Measurements from ENCODE around the gene PLAGL2.
"Not testable (repeated sequence)": the region's sequence is repeated elsewhere in the genome, so short reads cannot be mapped to it uniquely, and the experiment has no call there.

Gene PLAGL2

DNA sequence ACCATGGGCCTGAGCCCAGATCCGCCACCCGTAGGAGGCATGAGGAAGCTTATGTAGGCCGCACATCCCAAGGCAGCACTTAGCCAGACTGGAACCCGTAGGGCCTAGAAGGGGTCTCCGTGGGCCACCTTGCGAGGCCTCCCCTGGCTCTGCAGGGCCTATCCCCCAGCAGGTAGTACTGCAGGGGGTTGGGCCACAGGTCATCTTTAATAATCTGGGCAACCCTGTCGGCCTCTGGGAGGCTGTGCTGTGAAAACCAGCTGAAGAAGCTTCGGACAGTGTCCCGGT lies 18.5 kb downstream of the PLAGL2 start:
- H3K4me1 ChIP-seq (ENCODE audit: insufficient read depth, low read length), result peaks cover 20% of the 10 kb centered on the region
- peak overlapping the region in 1 of 2 donors; percentile 79 for H3K4me3 ChIP-seq (ENCODE audit: low read depth in 1 of 2, low read length in 2 of 2)
- H3K9me3 ChIP-seq (ENCODE audit: low read length), result no peaks in the 10 kb centered on the region
- H3K9ac ChIP-seq (ENCODE audit: low read length), result no peak overlapping the region
- no peaks in the 10 kb centered on the region for H3K36me3 ChIP-seq (ENCODE audit: insufficient read depth, low read length)
- peak overlapping the region; percentile 61 for H3K27ac ChIP-seq (ENCODE audit: low read depth, low read length)
- no peaks in the 10 kb centered on the region for H3K27me3 ChIP-seq (ENCODE audit: control insufficient read depth in 1 of 2, insufficient read depth in 2 of 2, low read length in 2 of 2)

DNA sequence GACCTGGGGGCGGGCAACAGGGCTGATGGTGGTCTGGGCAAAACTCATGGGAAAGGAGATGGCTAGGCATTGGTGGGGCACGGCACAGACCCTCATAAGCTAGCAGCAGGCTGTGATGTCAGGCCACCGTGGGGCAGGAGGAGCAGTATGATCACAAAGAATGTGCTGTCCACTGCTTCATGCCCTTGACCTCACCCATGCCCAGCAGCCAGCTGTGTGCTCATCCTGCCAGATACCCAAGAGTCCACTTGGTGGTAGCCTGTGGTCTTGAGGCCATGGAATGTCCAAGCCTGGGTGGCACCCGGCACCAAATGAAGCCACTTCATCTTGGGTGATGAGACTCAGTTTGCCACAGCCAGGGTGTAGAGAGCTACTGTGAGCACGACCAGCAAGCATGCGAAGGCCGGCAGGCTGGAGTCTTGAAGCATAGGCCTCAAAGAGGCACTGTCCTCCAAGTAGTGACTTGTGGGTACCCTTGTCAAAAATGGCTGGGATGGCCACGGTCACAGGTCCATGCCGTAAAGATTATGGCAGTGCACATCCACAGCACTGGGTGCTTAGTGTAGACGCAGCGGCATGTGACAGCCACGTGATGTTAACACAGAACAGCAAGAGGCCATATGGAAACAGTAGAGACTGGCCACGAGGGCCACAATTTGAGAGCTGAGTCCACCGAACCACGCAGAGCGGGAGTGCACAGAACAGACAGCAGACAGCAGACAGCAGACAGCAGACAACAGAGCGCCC lies 19.0 kb downstream of the PLAGL2 start:
- no peaks in the 10 kb centered on the region for H3K27me3 ChIP-seq (ENCODE audit: control insufficient read depth in 1 of 2, insufficient read depth in 2 of 2, low read length in 2 of 2)
- peaks cover 20% of the 10 kb centered on the region for H3K4me1 ChIP-seq (ENCODE audit: insufficient read depth, low read length)
- H3K4me3 ChIP-seq (ENCODE audit: low read depth in 1 of 2, low read length in 2 of 2), result peak overlapping the region; percentile 2 to 79
- H3K9me3 ChIP-seq (ENCODE audit: low read length), result no peaks in the 10 kb centered on the region
- H3K27ac ChIP-seq (ENCODE audit: low read depth, low read length), result peak overlapping the region; percentile 61
- no peaks in the 10 kb centered on the region for H3K36me3 ChIP-seq (ENCODE audit: insufficient read depth, low read length)
- no peak overlapping the region for H3K9ac ChIP-seq (ENCODE audit: low read length)

DNA sequence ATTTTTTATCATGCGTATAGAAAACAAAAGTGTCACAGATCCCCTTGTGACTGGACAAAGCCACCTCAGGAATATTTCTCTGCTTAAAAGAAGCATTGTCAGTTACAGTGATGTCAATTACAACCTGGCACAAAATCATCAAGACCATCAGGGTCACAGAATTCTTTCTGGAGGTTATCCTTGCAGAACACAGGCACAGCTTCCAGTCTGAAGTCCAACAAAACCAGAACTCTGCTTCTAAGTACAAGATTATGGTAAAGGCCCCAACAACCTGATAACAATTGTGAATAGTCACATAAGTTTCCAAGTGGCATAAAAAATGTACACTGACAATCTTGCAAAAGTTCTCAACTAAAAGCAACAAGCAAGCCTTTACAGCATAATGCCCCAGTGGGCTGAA lies 21.0 kb downstream of the PLAGL2 start:
- H3K36me3 ChIP-seq (ENCODE audit: insufficient read depth, low read length), result no peaks in the 10 kb centered on the region
- no peak overlapping the region for H3K9ac ChIP-seq (ENCODE audit: low read length)
- H3K9me3 ChIP-seq (ENCODE audit: low read length), result no peaks in the 10 kb centered on the region
- peaks cover 20% of the 10 kb centered on the region for H3K4me1 ChIP-seq (ENCODE audit: insufficient read depth, low read length)
- H3K27ac ChIP-seq (ENCODE audit: low read depth, low read length), result no peak overlapping the region
- H3K27me3 ChIP-seq (ENCODE audit: control insufficient read depth in 1 of 2, insufficient read depth in 2 of 2, low read length in 2 of 2), result no peaks in the 10 kb centered on the region
- H3K4me3 ChIP-seq (ENCODE audit: low read depth in 1 of 2, low read length in 2 of 2), result no peak overlapping the region

DNA sequence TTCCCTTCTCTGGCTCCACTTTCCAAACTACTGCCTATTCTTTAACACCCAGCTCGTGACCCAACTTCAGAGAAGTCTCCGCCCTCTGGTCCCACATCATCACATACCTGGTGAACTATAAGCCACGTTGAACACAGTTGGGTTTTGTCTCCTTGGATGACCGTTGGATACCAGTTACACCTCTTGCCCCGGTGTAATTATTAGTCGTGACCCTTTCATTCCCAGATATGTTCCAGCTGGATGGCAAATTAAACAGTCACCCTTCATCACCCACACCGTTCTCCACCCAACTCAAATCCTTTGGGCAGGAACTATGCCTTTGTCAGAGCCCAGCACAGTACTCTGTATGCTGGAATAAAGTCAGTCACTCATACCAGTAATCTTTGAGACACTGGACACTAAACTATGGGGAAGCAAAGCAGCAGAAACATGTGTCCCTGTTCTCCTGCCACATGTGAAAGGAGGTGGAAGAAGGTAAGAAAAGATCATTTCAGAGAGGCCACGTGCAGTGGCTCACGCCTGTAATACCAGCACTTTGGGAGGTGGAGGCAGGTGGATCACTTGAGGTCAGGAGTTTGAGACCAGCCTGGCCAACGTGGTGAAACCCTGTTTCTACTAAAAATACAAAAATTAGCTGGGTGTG lies 22.5 kb downstream of the PLAGL2 start:
- Histone ChIP-seq H3K9ac (ENCODE audit: low read length) (no peak overlapping the region), H3K27me3 (ENCODE audit: control insufficient read depth in 1 of 2, insufficient read depth in 2 of 2, low read length in 2 of 2) (no peaks in the 10 kb centered on the region), H3K27ac (ENCODE audit: low read depth, low read length) (no peak overlapping the region)

DNA sequence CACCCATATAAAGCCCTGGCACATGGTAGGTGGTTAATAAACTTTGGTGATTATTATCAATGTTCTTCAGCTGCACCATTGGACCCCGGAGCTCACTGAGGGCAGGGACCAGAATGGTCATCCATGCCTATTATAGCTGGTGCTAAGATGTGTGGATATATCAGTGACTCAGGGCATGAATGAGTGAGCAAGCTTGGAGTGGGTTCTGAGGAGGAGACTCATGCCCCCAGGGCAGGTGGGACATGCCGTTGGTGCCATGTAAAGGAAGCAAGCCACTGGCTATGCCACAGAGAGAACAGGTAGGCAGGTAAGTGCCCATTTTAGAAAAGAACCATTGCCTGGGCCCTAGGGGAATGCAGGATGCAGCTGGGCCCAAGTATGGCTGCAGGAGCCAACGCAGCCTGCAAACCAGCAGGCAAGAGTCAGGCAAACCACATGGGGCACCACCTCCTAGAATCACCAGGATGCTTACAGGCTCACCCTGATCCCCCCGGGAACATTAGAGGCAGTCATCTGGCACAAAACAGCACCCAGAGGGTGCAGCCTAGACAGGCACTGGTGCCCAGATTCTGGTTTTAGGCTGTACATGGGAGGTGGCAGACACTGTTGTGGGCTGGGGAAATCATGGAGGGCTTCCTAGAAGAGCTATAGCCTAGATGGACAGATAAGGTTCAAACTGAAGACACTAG lies 23.5 kb downstream of the PLAGL2 start:
- no peak overlapping the region for H3K9ac ChIP-seq (ENCODE audit: low read length)
- H3K9me3 ChIP-seq (ENCODE audit: low read length), result no peaks in the 10 kb centered on the region
- peaks cover 15% of the 10 kb centered on the region for H3K4me1 ChIP-seq (ENCODE audit: insufficient read depth, low read length)
- H3K27ac ChIP-seq (ENCODE audit: low read depth, low read length), result no peak overlapping the region
- no peaks in the 10 kb centered on the region for H3K27me3 ChIP-seq (ENCODE audit: control insufficient read depth in 1 of 2, insufficient read depth in 2 of 2, low read length in 2 of 2)
- no peak overlapping the region for H3K4me3 ChIP-seq (ENCODE audit: low read depth in 1 of 2, low read length in 2 of 2)
- H3K36me3 ChIP-seq (ENCODE audit: insufficient read depth, low read length), result no peaks in the 10 kb centered on the region

More for the DNA sequence above, 22.5 kb downstream of the PLAGL2 start:
- H3K4me1 ChIP-seq (ENCODE audit: insufficient read depth, low read length), result peaks cover 20% of the 10 kb centered on the region
- H3K36me3 ChIP-seq (ENCODE audit: insufficient read depth, low read length), result no peaks in the 10 kb centered on the region
- H3K4me3 ChIP-seq (ENCODE audit: low read depth in 1 of 2, low read length in 2 of 2), result no peak overlapping the region
- H3K9me3 ChIP-seq (ENCODE audit: low read length), result no peaks in the 10 kb centered on the region

DNA sequence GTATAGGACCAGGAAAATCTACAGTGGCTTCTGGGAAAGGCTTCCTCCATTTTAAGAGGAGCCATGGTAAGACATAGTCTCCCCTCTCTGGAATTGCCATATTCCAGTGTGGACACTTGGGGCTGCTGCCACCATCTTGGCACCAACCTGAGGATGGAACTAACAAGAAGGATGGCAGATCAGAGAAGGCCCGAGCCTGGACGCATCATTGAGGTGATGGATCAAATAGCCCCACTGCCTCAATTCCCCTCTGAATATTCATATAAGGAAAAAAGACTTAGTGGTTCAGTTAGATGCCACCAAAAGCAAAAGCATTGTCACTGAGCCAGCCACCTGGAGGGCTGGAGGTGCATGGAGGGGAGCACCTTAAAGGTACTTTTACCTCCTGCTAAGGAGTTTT lies 25.9 kb downstream of the PLAGL2 start:
- H3K27ac ChIP-seq (ENCODE audit: low read depth, low read length), result no peak overlapping the region
- no peaks in the 10 kb centered on the region for H3K36me3 ChIP-seq (ENCODE audit: insufficient read depth, low read length)
- no peaks in the 10 kb centered on the region for H3K4me1 ChIP-seq (ENCODE audit: insufficient read depth, low read length)
- no peak overlapping the region for H3K9ac ChIP-seq (ENCODE audit: low read length)
- no peaks in the 10 kb centered on the region for H3K27me3 ChIP-seq (ENCODE audit: control insufficient read depth in 1 of 2, insufficient read depth in 2 of 2, low read length in 2 of 2)
- H3K4me3 ChIP-seq (ENCODE audit: low read depth in 1 of 2, low read length in 2 of 2), result no peak overlapping the region
- H3K9me3 ChIP-seq (ENCODE audit: low read length), result no peaks in the 10 kb centered on the region

DNA sequence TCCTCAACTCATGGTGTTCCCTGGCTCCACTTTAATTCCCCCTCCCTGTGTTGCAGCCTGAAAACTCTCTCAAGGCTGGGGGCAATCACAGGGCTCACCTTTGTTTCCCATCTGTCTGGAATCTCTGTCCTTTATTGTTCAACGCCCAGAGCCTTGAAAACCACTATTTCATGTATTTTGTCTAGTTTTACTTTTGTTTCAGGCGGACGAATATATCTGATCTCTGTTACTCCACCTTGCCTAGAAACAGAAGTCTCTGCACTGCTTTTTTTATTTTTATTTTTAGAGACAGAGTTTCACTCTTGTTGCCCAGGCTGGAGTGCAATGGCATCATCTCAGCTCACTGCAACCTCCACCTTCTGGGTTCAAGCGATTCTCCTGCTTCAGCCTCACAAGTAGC lies 27.6 kb downstream of the PLAGL2 start:
- H3K4me1 ChIP-seq (ENCODE audit: insufficient read depth, low read length), result no peaks in the 10 kb centered on the region
- H3K9ac ChIP-seq (ENCODE audit: low read length), result no peak overlapping the region
- H3K9me3 ChIP-seq (ENCODE audit: low read length), result no peaks in the 10 kb centered on the region
- no peaks in the 10 kb centered on the region for H3K27me3 ChIP-seq (ENCODE audit: control insufficient read depth in 1 of 2, insufficient read depth in 2 of 2, low read length in 2 of 2)
- no peak overlapping the region for H3K4me3 ChIP-seq (ENCODE audit: low read depth in 1 of 2, low read length in 2 of 2)
- H3K27ac ChIP-seq (ENCODE audit: low read depth, low read length), result no peak overlapping the region
- H3K36me3 ChIP-seq (ENCODE audit: insufficient read depth, low read length), result no peaks in the 10 kb centered on the region

DNA sequence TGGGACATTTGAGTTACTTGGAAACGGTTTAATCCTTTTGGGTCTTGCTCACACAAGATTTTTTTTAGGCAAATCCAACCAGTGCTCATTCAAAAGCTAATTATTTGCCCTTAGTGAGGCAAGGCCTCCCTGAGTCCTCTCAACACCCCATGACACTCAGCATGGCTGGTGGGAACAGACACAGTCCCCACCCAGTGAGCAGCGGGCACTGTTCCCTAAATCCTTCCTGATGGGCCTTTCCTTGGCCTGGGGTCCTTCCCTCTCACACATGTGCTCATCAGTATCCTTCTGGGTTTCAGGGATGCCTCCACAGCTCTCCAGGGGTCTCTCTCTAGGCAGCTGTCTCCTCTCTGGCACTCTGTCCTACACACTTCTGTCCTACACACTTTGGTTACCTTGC lies 28.0 kb downstream of the PLAGL2 start:
- no peak overlapping the region for H3K4me3 ChIP-seq (ENCODE audit: low read depth in 1 of 2, low read length in 2 of 2)
- no peaks in the 10 kb centered on the region for H3K4me1 ChIP-seq (ENCODE audit: insufficient read depth, low read length)
- H3K27ac ChIP-seq (ENCODE audit: low read depth, low read length), result no peak overlapping the region
- no peaks in the 10 kb centered on the region for H3K27me3 ChIP-seq (ENCODE audit: control insufficient read depth in 1 of 2, insufficient read depth in 2 of 2, low read length in 2 of 2)
- H3K36me3 ChIP-seq (ENCODE audit: insufficient read depth, low read length), result no peaks in the 10 kb centered on the region
- H3K9me3 ChIP-seq (ENCODE audit: low read length), result no peaks in the 10 kb centered on the region
- H3K9ac ChIP-seq (ENCODE audit: low read length), result no peak overlapping the region

DNA sequence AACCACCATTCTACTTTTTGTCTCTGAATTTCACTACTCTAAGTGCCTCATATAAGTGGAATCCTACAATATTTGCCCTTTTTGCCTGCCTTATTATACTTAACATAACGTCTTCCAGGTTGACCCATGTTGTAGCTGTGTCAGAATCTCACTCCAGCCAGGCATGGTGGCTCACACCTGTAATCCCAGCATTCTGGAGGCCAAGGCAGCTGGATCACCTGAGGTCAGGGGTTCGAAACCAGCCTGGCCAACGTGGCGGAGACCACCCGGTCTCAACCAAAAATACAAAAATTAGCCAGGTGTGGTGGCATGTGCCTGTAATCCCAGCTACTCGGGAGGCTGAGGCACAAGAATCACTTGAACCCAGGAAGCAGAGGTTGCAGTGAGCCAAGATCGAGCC lies 29.8 kb downstream of the PLAGL2 start:
- H3K36me3 ChIP-seq (ENCODE audit: insufficient read depth, low read length); H3K27me3 ChIP-seq (ENCODE audit: control insufficient read depth in 1 of 2, insufficient read depth in 2 of 2, low read length in 2 of 2); H3K4me1 ChIP-seq (ENCODE audit: insufficient read depth, low read length); H3K4me3 ChIP-seq (ENCODE audit: low read depth in 1 of 2, low read length in 2 of 2); H3K9me3 ChIP-seq (ENCODE audit: low read length); H3K27ac ChIP-seq (ENCODE audit: low read depth, low read length); H3K9ac ChIP-seq (ENCODE audit: low read length): not testable (repeated sequence)

DNA sequence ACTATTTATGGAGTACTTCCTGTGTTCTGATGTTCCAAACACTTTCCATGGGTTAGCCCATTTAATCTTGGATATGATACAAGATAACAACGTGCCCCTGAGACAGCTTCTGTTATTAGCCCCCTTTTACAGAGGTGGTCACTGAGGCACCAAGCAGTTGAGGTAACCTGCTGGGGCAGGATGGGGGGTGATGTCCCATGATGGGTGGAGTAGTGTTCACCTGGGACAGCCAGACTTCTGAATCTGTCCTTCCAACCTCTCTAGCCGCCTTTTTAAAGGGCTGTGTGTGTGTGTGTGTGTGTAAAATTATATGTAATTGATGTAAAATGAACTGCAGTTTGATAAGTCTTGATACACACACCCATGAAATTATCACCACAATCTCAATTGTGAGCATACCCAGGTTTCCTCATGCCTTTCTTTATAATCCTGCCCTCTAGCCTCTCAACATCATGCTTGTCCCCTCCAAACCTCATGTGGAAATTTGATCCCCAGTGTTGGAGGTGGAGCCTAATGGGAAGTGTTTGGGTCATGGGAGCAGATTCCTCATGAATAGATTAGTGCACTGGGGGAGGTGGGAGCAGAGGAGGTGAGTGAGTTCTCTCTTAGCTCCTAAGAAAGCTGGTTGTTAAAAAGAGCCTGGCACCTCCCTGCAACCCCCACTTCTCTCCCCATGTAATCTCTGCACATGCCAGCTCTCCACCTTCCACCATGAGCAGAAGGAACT lies 39.2 kb downstream of the PLAGL2 start:
- Histone ChIP-seq H3K4me3 (ENCODE audit: low read depth in 1 of 2, low read length in 2 of 2) (no peak overlapping the region), H3K4me1 (ENCODE audit: insufficient read depth, low read length) (no peaks in the 10 kb centered on the region), H3K27ac (ENCODE audit: low read depth, low read length) (no peak overlapping the region), H3K36me3 (ENCODE audit: insufficient read depth, low read length) (peaks cover 25% of the 10 kb centered on the region), H3K27me3 (ENCODE audit: control insufficient read depth in 1 of 2, insufficient read depth in 2 of 2, low read length in 2 of 2) (no peaks in the 10 kb centered on the region), H3K9ac (ENCODE audit: low read length) (no peak overlapping the region), H3K9me3 (ENCODE audit: low read length) (no peaks in the 10 kb centered on the region)

DNA sequence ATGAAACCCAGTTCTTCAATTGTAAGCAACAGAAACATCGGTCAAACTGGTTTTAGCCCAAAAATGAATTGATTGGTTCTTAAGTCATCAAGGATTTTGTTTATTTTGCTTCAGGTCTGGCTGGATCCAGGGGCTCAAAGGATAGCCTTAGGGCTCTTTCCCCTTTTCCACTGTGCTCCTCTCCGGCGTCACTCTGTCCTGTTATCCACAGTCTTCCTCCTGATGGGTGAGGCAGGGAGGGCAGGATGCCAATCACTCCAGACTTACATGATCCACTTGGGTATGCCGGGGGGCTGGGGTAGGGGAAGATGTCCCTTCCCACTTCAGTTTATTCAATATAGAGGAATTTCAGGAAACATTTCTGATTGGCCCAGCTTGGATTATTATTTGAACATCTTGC lies 40.0 kb downstream of the PLAGL2 start:
- H3K9ac ChIP-seq (ENCODE audit: low read length), result no peak overlapping the region
- no peak overlapping the region for H3K27ac ChIP-seq (ENCODE audit: low read depth, low read length)
- no peaks in the 10 kb centered on the region for H3K4me1 ChIP-seq (ENCODE audit: insufficient read depth, low read length)
- no peaks in the 10 kb centered on the region for H3K9me3 ChIP-seq (ENCODE audit: low read length)
- no peak overlapping the region for H3K4me3 ChIP-seq (ENCODE audit: low read depth in 1 of 2, low read length in 2 of 2)
- peaks cover 28% of the 10 kb centered on the region for H3K36me3 ChIP-seq (ENCODE audit: insufficient read depth, low read length)
- H3K27me3 ChIP-seq (ENCODE audit: control insufficient read depth in 1 of 2, insufficient read depth in 2 of 2, low read length in 2 of 2), result no peaks in the 10 kb centered on the region
